Ishikawa (cell line): ENCODE data around the gene LMF1.

Source experiments
- CEBPB ChIP-seq: IDR thresholded peaks from 2 replicates; pipeline ENCODE4 v1.6.1; 2012
- CREB1 ChIP-seq: IDR thresholded peaks from 2 replicates; pipeline ENCODE4 v1.6.1; 2012; ENCODE audit warnings: low read depth
- EGR1 ChIP-seq: IDR thresholded peaks from 2 replicates; pipeline ENCODE4 v1.6.1; 2012
- EP300 ChIP-seq: IDR thresholded peaks from 2 replicates; pipeline ENCODE4 v1.6.1; 2012; ENCODE audit warnings: borderline replicate concordance
- FOXM1 ChIP-seq: IDR thresholded peaks from 2 replicates; pipeline ENCODE4 v1.6.1; 2012; ENCODE audit warnings: low read depth, borderline replicate concordance
- MAX ChIP-seq: IDR thresholded peaks from 2 replicates; pipeline ENCODE4 v1.6.1; 2012
- RAD21 ChIP-seq: IDR thresholded peaks from 2 replicates; pipeline ENCODE4 v1.6.1; 2012; ENCODE audit warnings: low read depth
- TAF1 ChIP-seq: IDR thresholded peaks from 2 replicates; pipeline ENCODE4 v1.6.1; 2012; ENCODE audit warnings: low read depth, mild to moderate bottlenecking
- TCF12 ChIP-seq: IDR thresholded peaks from 2 replicates; pipeline ENCODE4 v1.6.1; 2012; ENCODE audit warnings: low read depth
- TEAD4 ChIP-seq: IDR thresholded peaks from 2 replicates; pipeline ENCODE4 v1.6.1; 2012
- YY1 ChIP-seq: IDR thresholded peaks from 2 replicates; pipeline ENCODE4 v1.6.1; 2012; ENCODE audit warnings: low read depth
- ZBTB7A ChIP-seq: IDR thresholded peaks from 2 replicates; pipeline ENCODE4 v1.6.1; 2012; ENCODE audit warnings: low read depth
- TF ChIP-seq, protein P1 (sequence below): IDR thresholded peaks from 2 replicates; pipeline ENCODE4 v1.6.1; 2012; ENCODE audit warnings: low read depth, mild to moderate bottlenecking
- TF ChIP-seq, protein P2 (sequence below): IDR thresholded peaks from 2 replicates; pipeline ENCODE4 v1.6.1; 2012

- TF ChIP-seq YY1 (no peak), MAX (no peak), FOXM1 (no peak), RAD21 (no peak), EP300 (no peak), CREB1 (no peak), TAF1 (no peak), TCF12 (no peak), TEAD4 (no peak), CEBPB (no peak), ZBTB7A (no peak), EGR1 (no peak)
- TF ChIP-seq, protein P1, sequence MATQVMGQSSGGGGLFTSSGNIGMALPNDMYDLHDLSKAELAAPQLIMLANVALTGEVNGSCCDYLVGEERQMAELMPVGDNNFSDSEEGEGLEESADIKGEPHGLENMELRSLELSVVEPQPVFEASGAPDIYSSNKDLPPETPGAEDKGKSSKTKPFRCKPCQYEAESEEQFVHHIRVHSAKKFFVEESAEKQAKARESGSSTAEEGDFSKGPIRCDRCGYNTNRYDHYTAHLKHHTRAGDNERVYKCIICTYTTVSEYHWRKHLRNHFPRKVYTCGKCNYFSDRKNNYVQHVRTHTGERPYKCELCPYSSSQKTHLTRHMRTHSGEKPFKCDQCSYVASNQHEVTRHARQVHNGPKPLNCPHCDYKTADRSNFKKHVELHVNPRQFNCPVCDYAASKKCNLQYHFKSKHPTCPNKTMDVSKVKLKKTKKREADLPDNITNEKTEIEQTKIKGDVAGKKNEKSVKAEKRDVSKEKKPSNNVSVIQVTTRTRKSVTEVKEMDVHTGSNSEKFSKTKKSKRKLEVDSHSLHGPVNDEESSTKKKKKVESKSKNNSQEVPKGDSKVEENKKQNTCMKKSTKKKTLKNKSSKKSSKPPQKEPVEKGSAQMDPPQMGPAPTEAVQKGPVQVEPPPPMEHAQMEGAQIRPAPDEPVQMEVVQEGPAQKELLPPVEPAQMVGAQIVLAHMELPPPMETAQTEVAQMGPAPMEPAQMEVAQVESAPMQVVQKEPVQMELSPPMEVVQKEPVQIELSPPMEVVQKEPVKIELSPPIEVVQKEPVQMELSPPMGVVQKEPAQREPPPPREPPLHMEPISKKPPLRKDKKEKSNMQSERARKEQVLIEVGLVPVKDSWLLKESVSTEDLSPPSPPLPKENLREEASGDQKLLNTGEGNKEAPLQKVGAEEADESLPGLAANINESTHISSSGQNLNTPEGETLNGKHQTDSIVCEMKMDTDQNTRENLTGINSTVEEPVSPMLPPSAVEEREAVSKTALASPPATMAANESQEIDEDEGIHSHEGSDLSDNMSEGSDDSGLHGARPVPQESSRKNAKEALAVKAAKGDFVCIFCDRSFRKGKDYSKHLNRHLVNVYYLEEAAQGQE, result no peak
- TF ChIP-seq, protein P2, sequence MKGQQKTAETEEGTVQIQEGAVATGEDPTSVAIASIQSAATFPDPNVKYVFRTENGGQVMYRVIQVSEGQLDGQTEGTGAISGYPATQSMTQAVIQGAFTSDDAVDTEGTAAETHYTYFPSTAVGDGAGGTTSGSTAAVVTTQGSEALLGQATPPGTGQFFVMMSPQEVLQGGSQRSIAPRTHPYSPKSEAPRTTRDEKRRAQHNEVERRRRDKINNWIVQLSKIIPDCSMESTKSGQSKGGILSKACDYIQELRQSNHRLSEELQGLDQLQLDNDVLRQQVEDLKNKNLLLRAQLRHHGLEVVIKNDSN, result no peak
Observed at GRCh38 chr16:854808-855410, 115.9 kb downstream of the LMF1 start.
